Endodermal cell (in vitro differentiated cells): ENCODE results near the gene GAL3ST3. TPM values are rescaled to one million over a fixed set of nuclear protein-coding genes. Genes with fewer than 3 reads are reported as not detected.
A peak's percentile ranks its signal among the peaks of the same experiment; 100 is the strongest.

ENCODE experiments used
- DNase-seq: peaks from one replicate; pipeline ENCODE4 v3.0.0-alpha.2; 2017
- H3K27ac ChIP-seq: 2 replicates; pipeline ENCODE4 v1.5.1; 2013; ENCODE audit warnings: mild to moderate bottlenecking, low read depth, low read length, moderate library complexity
- H3K27me3 ChIP-seq: 2 replicates; pipeline ENCODE4 v1.6.1; 2013; ENCODE audit warnings: mild to moderate bottlenecking, low read length, moderate library complexity; ENCODE audit not compliant: insufficient read depth, control insufficient read depth, poor library complexity, severe bottlenecking
- H3K36me3 ChIP-seq: 2 replicates; pipeline ENCODE4 v1.7.0; 2013; ENCODE audit warnings: mild to moderate bottlenecking, low read length, moderate library complexity; ENCODE audit not compliant: control insufficient read depth, insufficient read depth
- H3K4me1 ChIP-seq: one replicate; pipeline ENCODE4 v1.7.0; 2013; ENCODE audit warnings: low read length; ENCODE audit not compliant: control insufficient read depth, insufficient read depth
- H3K4me3 ChIP-seq: 2 replicates; pipeline ENCODE4 v1.5.1; 2013; ENCODE audit warnings: mild to moderate bottlenecking, low read length, moderate library complexity
- H3K9ac ChIP-seq: 2 replicates; pipeline ENCODE4 v1.6.1; 2013; ENCODE audit warnings: mild to moderate bottlenecking, low read length, moderate library complexity; ENCODE audit not compliant: poor library complexity, severe bottlenecking; ENCODE audit errors: extremely low read depth
- H3K9me3 ChIP-seq: 2 replicates; pipeline ENCODE4 v1.6.1; 2013; ENCODE audit warnings: mild to moderate bottlenecking, low read length, moderate library complexity; ENCODE audit not compliant: control insufficient read depth
- H3K27ac Mint-ChIP-seq: 2 replicates; pipeline ENCODE4 v1.8.0; 2020; ENCODE audit warnings: mixed read lengths
- H3K27me3 Mint-ChIP-seq: 2 replicates; pipeline ENCODE4 v1.8.0; 2021; ENCODE audit warnings: mild to moderate bottlenecking, mixed read lengths; ENCODE audit not compliant: insufficient read depth
- H3K36me3 Mint-ChIP-seq: 2 replicates; pipeline ENCODE4 v1.8.0; 2020; ENCODE audit warnings: low read depth, mixed read lengths
- H3K4me1 Mint-ChIP-seq: 2 replicates; pipeline ENCODE4 v1.8.0; 2020; ENCODE audit warnings: mixed read lengths
- H3K4me3 Mint-ChIP-seq: 2 replicates; pipeline ENCODE4 v1.8.0; 2020; ENCODE audit warnings: mild to moderate bottlenecking, moderate library complexity, mixed read lengths
- H3K9me3 Mint-ChIP-seq: 2 replicates; pipeline ENCODE4 v1.8.0; 2020; ENCODE audit warnings: mild to moderate bottlenecking, mixed read lengths
- WGBS, 2 experiments: methylation state at CpG; one replicate each; pipeline versions ENCODE4 v1.1.5 to v1.1.7; 2013; ENCODE audit warnings: missing lambda C conversion rate in 2 of 2, mixed read lengths in 1 of 2; ENCODE audit not compliant: insufficient coverage in 1 of 2, insufficient read length in 1 of 2; 5-methylcytosine and 5-hydroxymethylcytosine counted together
- total RNA-seq, 2 donors: library from RNA; stranded (reverse); fragmentation: NEBNext Ultra II Directional in 1 of 2; extraction: Animal tissue kit (Norgen Biotek cat#: 25700) in 1 of 2; gene quantifications; 2 replicates in 1 of 2; 3 replicates in 1 of 2; pipeline ENCODE4 v1.2.1, GENCODE V29; 2021
- TF ChIP-seq, protein P1 (sequence below): fragments of 200-600 bp; sonication (generic); conservative IDR thresholded peaks from 2 replicates; pipeline ENCODE4 v1.5.0; 2021; ENCODE audit warnings: antibody characterized with exemption, mild to moderate bottlenecking

Gene GAL3ST3
- total RNA-seq, 2 donors from 2014 or later = 7.4 to 11.2 TPM

GRCh38 chr11:66051766-66052663, 3.1 kb upstream of the GAL3ST3 start, which contains the start of gene SF3B2:
SF3B2 (plus strand) TSS chr11:66052364; CDS start chr11:66052385, 21 bp downstream.
- no peaks in the 10 kb centered on the region for H3K9me3 Mint-ChIP-seq
- peak within 1 kb of the TSS; percentile 99 for H3K4me3 Mint-ChIP-seq
- Histone ChIP-seq H3K27ac (peak within 1 kb of the TSS; percentile 91), H3K9me3 (no peaks in the 10 kb centered on the region), H3K4me1 (peaks cover 6% of the 10 kb centered on the region), H3K36me3 (peaks cover 35% of the 10 kb centered on the region), H3K27me3 (no peaks in the 10 kb centered on the region), H3K9ac (peak within 1 kb of the TSS; percentile 93), H3K4me3 (peak within 1 kb of the TSS; percentile 98)
- H3K4me1 Mint-ChIP-seq = peaks cover 22% of the 10 kb centered on the region
- peak within 1 kb of the TSS; percentile 99 for H3K27ac Mint-ChIP-seq
- peaks cover 4% of the 10 kb centered on the region for H3K27me3 Mint-ChIP-seq
- TF ChIP-seq, protein P1, sequence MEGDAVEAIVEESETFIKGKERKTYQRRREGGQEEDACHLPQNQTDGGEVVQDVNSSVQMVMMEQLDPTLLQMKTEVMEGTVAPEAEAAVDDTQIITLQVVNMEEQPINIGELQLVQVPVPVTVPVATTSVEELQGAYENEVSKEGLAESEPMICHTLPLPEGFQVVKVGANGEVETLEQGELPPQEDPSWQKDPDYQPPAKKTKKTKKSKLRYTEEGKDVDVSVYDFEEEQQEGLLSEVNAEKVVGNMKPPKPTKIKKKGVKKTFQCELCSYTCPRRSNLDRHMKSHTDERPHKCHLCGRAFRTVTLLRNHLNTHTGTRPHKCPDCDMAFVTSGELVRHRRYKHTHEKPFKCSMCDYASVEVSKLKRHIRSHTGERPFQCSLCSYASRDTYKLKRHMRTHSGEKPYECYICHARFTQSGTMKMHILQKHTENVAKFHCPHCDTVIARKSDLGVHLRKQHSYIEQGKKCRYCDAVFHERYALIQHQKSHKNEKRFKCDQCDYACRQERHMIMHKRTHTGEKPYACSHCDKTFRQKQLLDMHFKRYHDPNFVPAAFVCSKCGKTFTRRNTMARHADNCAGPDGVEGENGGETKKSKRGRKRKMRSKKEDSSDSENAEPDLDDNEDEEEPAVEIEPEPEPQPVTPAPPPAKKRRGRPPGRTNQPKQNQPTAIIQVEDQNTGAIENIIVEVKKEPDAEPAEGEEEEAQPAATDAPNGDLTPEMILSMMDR = peak; percentile 16
- H3K36me3 Mint-ChIP-seq = peaks cover 28% of the 10 kb centered on the region
- WGBS, 2 experiments = 0% methylated on average over 36 to 84 of the region's 84 CpGs
- DNase-seq = peak; percentile 99

DNA sequence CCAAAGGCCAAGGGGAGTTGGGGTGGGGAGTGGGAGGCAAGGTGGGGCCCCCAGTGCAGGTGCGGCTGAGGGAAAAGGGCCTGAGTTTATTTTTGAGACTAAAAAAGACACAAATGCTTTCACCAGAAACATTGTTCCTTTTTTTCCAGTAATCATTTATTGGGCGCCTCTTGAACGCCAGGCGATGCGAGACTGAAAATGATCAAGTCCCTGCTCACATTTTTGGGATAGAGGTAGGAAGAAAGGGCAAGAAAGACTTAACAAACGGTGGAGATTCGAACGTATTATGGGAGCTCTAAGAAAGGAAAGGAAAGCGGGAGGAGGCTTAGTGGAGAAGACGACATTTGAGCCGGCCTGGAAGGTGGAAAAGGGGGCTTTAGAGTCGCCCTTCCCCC, 2.4 kb upstream of the GAL3ST3 start:
- 30 to 31% methylated on average over 9 to 12 of the region's 12 CpGs for WGBS, 2 experiments
- peaks cover 4% of the 10 kb centered on the region for H3K27me3 Mint-ChIP-seq
- peaks cover 22% of the 10 kb centered on the region for H3K4me1 Mint-ChIP-seq
- peak overlapping the region; percentile 60 for H3K9ac ChIP-seq
- peak overlapping the region; percentile 99 for H3K4me3 Mint-ChIP-seq
- no peaks in the 10 kb centered on the region for H3K9me3 Mint-ChIP-seq
- peak overlapping the region; percentile 79 for H3K4me3 ChIP-seq
- DNase-seq = no peak
- H3K4me1 ChIP-seq = peaks cover 6% of the 10 kb centered on the region
- H3K27ac ChIP-seq = peak overlapping the region; percentile 91
- peak overlapping the region; percentile 90 for H3K27ac Mint-ChIP-seq
- TF ChIP-seq, protein P1 = no peak
- no peaks in the 10 kb centered on the region for H3K27me3 ChIP-seq
- H3K36me3 Mint-ChIP-seq = peaks cover 22% of the 10 kb centered on the region
- peaks cover 28% of the 10 kb centered on the region for H3K36me3 ChIP-seq
- H3K9me3 ChIP-seq = no peaks in the 10 kb centered on the region

DNA sequence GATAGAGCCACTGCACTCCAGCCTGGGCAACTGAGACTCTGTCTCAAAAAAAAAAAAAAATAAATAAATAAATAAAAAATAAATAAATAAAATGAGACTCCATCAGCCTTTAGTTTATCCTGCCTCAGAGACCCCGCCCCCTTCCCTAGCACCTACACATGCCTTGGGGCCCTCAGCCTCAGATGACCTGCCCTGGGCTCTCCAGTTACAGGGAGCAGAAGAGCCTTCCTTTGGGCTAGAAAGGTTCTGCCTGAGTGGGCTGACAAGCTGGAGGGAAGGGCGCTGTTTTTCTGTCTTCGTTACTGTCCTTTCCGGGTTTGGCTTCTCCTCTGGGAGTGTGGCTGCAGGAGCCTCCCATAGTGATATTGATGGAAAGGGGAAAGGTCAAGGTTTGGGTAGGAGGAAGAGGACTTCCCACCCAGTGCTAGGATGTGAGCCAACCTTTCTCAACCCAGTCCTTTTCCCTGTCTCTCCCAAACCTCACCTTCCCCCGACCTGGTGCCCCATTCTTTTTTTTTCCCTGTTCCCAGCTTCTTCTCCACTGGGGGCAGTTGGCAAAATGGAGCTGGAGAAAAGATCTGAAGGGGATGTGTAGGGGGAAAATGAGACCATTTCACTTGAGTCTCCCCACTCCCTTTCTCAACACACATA, 1.7 kb upstream of the GAL3ST3 start:
- WGBS, 2 experiments = 88% methylated on average over 2 to 5 of the region's 5 CpGs
- no peaks in the 10 kb centered on the region for H3K27me3 ChIP-seq
- no peak overlapping the region for H3K9ac ChIP-seq
- peaks cover 23% of the 10 kb centered on the region for H3K36me3 ChIP-seq
- H3K4me3 ChIP-seq = peak overlapping the region; percentile 79
- peak overlapping the region; percentile 91 for H3K27ac ChIP-seq
- peak; percentile 63 for DNase-seq
- H3K27me3 Mint-ChIP-seq = peaks cover 4% of the 10 kb centered on the region
- H3K36me3 Mint-ChIP-seq = peaks cover 17% of the 10 kb centered on the region
- peak overlapping the region; percentile 90 for H3K27ac Mint-ChIP-seq
- peaks cover 23% of the 10 kb centered on the region for H3K4me1 Mint-ChIP-seq
- H3K4me1 ChIP-seq = peaks cover 7% of the 10 kb centered on the region
- TF ChIP-seq, protein P1 = peak; percentile 23
- no peaks in the 10 kb centered on the region for H3K9me3 ChIP-seq
- H3K4me3 Mint-ChIP-seq = peak overlapping the region; percentile 99
- no peaks in the 10 kb centered on the region for H3K9me3 Mint-ChIP-seq
